SH-SY5Y (cell line): ENCODE data around the gene FHAD1.

Experiments
- GATA2 ChIP-seq: IDR thresholded peaks from 2 replicates; pipeline ENCODE4 v1.6.1; 2011; ENCODE audit warnings: mild to moderate bottlenecking, low read depth, low read length
- GATA3 ChIP-seq: IDR thresholded peaks from 2 replicates; pipeline ENCODE4 v1.6.1; 2011; ENCODE audit warnings: low read depth, mild to moderate bottlenecking, low read length, moderate library complexity

GRCh38 chr1:15425958-15426357 is 178.9 kb downstream of the FHAD1 start:
- TF ChIP-seq GATA3 (no peak), GATA2 (no peak)
